T-cell (primary cell): ENCODE measurements around the gene EPB41L4B. TPM values are rescaled to one million over a fixed set of nuclear protein-coding genes. Genes with fewer than 3 reads are reported as not detected.

Experiments
- ATAC-seq, 4 experiments: fragments of 200-7000 bp in 3 of 4; fragments of 150-1000 bp in 1 of 4; cut with Tn5 transposase; replicated peaks in 1 of 4; 1 replicate in 3 of 4; 2 replicates in 1 of 4; pipeline ENCODE4 v1.10.0; 2021; ENCODE audit warnings: moderate library complexity in 3 of 4, mild to moderate bottlenecking in 2 of 4, moderate number of reproducible peaks in 1 of 4
- CTCF ChIA-PET, 2 donors: fragments of 300-600 bp; sonication (Branson Sonifier 250); formaldehyde crosslinking; loops; one replicate each; lab custom pipeline; 2022; ENCODE audit warnings: antibody characterized with exemption in 2 of 2; lab: Charles Lee
- POLR2A ChIA-PET, 2 donors: fragments of 300-600 bp; sonication (Branson Sonifier 250); formaldehyde crosslinking; loops; one replicate each; lab custom pipeline; 2022; ENCODE audit warnings: antibody characterized with exemption in 2 of 2; lab: Charles Lee
- DNase-seq, 35 experiments: peaks; one replicate each; pipeline versions ENCODE4 v3.0.0 to v3.0.0-alpha.2; 2013 to 2023
- H3K27ac ChIP-seq: one replicate; pipeline ENCODE4 v1.5.1; 2013; ENCODE audit warnings: low read length
- H3K27me3 ChIP-seq, 2 experiments: replicated peaks in 1 of 2; 1 replicate in 1 of 2; 2 replicates in 1 of 2; pipeline versions ENCODE4 v1.6.1 to v1.7.0; 2013; ENCODE audit warnings: low read length in 1 of 2, mixed read lengths in 1 of 2; ENCODE audit not compliant: control insufficient read depth in 2 of 2, insufficient read depth in 2 of 2; ENCODE audit errors: extremely low read depth in 1 of 2
- H3K36me3 ChIP-seq, 2 donors: 1 replicate in 1 of 2; 2 replicates in 1 of 2; pipeline versions ENCODE4 v1.6.1 to v1.7.0; 2013; ENCODE audit warnings: low read length in 1 of 2; ENCODE audit not compliant: control insufficient read depth in 2 of 2, insufficient read depth in 1 of 2; ENCODE audit errors: extremely low read depth in 1 of 2
- H3K4me1 ChIP-seq, 2 experiments: 1 replicate in 1 of 2; 2 replicates in 1 of 2; pipeline versions ENCODE4 v1.6.1 to v1.7.0; 2013; ENCODE audit warnings: low read length in 2 of 2, mixed read lengths in 1 of 2; ENCODE audit not compliant: insufficient read depth in 2 of 2, control insufficient read depth in 1 of 2; ENCODE audit errors: extremely low read depth in 1 of 2
- H3K4me3 ChIP-seq, 2 donors: 1 replicate in 1 of 2; 2 replicates in 1 of 2; pipeline versions ENCODE4 v1.5.1 to v1.7.0; 2013; ENCODE audit warnings: mild to moderate bottlenecking in 2 of 2, low read length in 1 of 2, moderate library complexity in 1 of 2; ENCODE audit not compliant: control insufficient read depth in 1 of 2; ENCODE audit errors: extremely low read depth in 1 of 2
- H3K9me3 ChIP-seq: 2 replicates; pipeline ENCODE4 v1.7.0; 2013
- H3K27ac Mint-ChIP-seq, 2 donors: one replicate each; pipeline ENCODE4 v1.8.0; 2020 to 2021; ENCODE audit warnings: mild to moderate bottlenecking in 2 of 2, mixed read lengths in 2 of 2
- H3K27me3 Mint-ChIP-seq, 2 donors: one replicate each; pipeline ENCODE4 v1.8.0; 2021 to 2022; ENCODE audit warnings: mixed read lengths in 2 of 2
- H3K36me3 Mint-ChIP-seq: one replicate; pipeline ENCODE4 v1.8.0; 2021; ENCODE audit warnings: mixed read lengths
- H3K4me1 Mint-ChIP-seq, 3 donors: one replicate each; pipeline ENCODE4 v1.8.0; 2020 to 2022; ENCODE audit warnings: mixed read lengths in 3 of 3, mild to moderate bottlenecking in 1 of 3
- H3K4me3 Mint-ChIP-seq, 3 donors: one replicate each; pipeline ENCODE4 v1.8.0; 2020 to 2022; ENCODE audit warnings: mild to moderate bottlenecking in 3 of 3, mixed read lengths in 3 of 3, moderate library complexity in 3 of 3
- H3K9me3 Mint-ChIP-seq, 3 donors: one replicate each; pipeline ENCODE4 v1.8.0; 2020 to 2022; ENCODE audit warnings: mixed read lengths in 3 of 3
- WGBS: methylation state at CpG from one replicate; pipeline ENCODE4 v1.1.5; 2013; ENCODE audit warnings: missing lambda C conversion rate; ENCODE audit not compliant: insufficient coverage; 5-methylcytosine and 5-hydroxymethylcytosine counted together
- total RNA-seq, 35 experiments: library from RNA in 6 of 35; stranded (reverse) in 6 of 35; fragments of 120-200 nt in 1 of 35; gene quantifications; one replicate each; pipeline versions ENCODE4 v1.2.1 to v1.2.4 and lab custom pipeline; 2013 to 2026

Gene EPB41L4B
- total RNA-seq, 5 donors from 2014 or later (not counting 1 experiment from before 2014, with no cell fraction given), result 0.16 to 0.26 (median 0.16) TPM; not detected in 2

GRCh38 chr9:109253241-109253636 is 67.6 kb downstream of the EPB41L4B start:
- Histone ChIP-seq H3K27me3 (peaks cover 0 to 14% of the 10 kb centered on the region in 2 experiments), H3K27ac (no peak overlapping the region), H3K4me3 (no peak overlapping the region), H3K9me3 (no peaks in the 10 kb centered on the region), H3K36me3 (no peaks in the 10 kb centered on the region), H3K4me1 (no peaks in the 10 kb centered on the region)
- Mint-ChIP-seq H3K27me3 (peaks cover 2 to 7% of the 10 kb centered on the region in 2 donors), H3K4me3 (no peak overlapping the region), H3K4me1 (no peaks in the 10 kb centered on the region), H3K9me3 (no peaks in the 10 kb centered on the region), H3K27ac (no peak overlapping the region), H3K36me3 (no peaks in the 10 kb centered on the region)
- CTCF ChIA-PET, result no interaction called here
- no peak for DNase-seq
- POLR2A ChIA-PET, result no interaction called here
- 88% methylated on average over 6 of the region's 11 CpGs for WGBS
- ATAC-seq, result no peak

DNA sequence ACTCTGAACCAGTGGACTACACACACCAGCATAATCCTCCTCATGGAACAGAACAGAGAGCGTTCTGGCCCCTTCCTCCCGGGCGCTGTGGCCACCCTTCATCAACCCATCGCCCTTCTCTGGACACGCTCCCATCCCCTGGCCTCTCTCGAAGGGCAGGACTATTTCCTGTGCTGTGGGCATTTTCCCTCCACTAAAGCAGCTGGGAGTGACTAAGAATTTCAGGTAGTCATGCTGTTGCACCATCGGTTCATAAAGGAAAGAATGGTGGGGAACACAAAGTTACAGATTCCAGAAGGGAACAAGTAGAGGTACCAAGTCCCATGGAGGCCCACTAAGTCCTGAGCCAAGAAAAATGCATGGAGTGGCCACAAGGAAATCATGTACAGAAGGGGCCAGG is 68.6 kb downstream of the EPB41L4B start:
- H3K27me3 Mint-ChIP-seq, result peaks cover 0 to 7% of the 10 kb centered on the region in 2 donors
- CTCF ChIA-PET, result interaction anchor here in 1 of 2 donors (0.6 kb wide), 1 partner anchor 156 kb away, joined by 3 read pairs; no protein-coding TSS in a partner anchor

GRCh38 chr9:109251776-109252106 is 69.1 kb downstream of the EPB41L4B start:
- Mint-ChIP-seq H3K36me3 (no peaks in the 10 kb centered on the region), H3K4me3 (no peak overlapping the region), H3K4me1 (no peaks in the 10 kb centered on the region), H3K9me3 (no peaks in the 10 kb centered on the region), H3K27me3 (peaks cover 0 to 2% of the 10 kb centered on the region in 2 donors), H3K27ac (no peak overlapping the region)
- Histone ChIP-seq H3K27me3 (peaks cover 0 to 7% of the 10 kb centered on the region in 2 experiments), H3K9me3 (no peaks in the 10 kb centered on the region), H3K4me3 (no peak overlapping the region), H3K4me1 (no peaks in the 10 kb centered on the region), H3K27ac (no peak overlapping the region), H3K36me3 (no peaks in the 10 kb centered on the region)
- ATAC-seq (no peak), DNase-seq (no peak)
- WGBS, result 40% methylated on average over 1 of the region's 5 CpGs
- CTCF ChIA-PET, result no interaction called here
- POLR2A ChIA-PET, result no interaction called here

More for the DNA sequence above, 68.6 kb downstream of the EPB41L4B start:
- H3K4me3 ChIP-seq, result no peak overlapping the region
- POLR2A ChIA-PET, result no interaction called here
- ATAC-seq, result no peak
- Mint-ChIP-seq H3K9me3 (no peaks in the 10 kb centered on the region), H3K4me3 (no peak overlapping the region), H3K27ac (no peak overlapping the region), H3K4me1 (no peaks in the 10 kb centered on the region), H3K36me3 (no peaks in the 10 kb centered on the region)
- no peak overlapping the region for H3K27ac ChIP-seq
- WGBS, result 91% methylated on average over 7 of the region's 7 CpGs
- no peaks in the 10 kb centered on the region for H3K9me3 ChIP-seq
- H3K27me3 ChIP-seq, result peaks cover 0 to 11% of the 10 kb centered on the region in 2 experiments
- H3K36me3 ChIP-seq, result no peaks in the 10 kb centered on the region
- H3K4me1 ChIP-seq, result no peaks in the 10 kb centered on the region
- DNase-seq, result no peak

GRCh38 chr9:109251080-109251775 is 69.6 kb downstream of the EPB41L4B start:
- CTCF ChIA-PET, result no interaction called here
- H3K27ac Mint-ChIP-seq, result no peak overlapping the region
- H3K36me3 Mint-ChIP-seq, result no peaks in the 10 kb centered on the region

GRCh38 chr9:109250771-109251079 is 70.1 kb downstream of the EPB41L4B start:
- CTCF ChIA-PET, result no interaction called here
- WGBS, result 89% methylated on average over 3 of the region's 3 CpGs

More at GRCh38 chr9:109251080-109251775, 69.6 kb downstream of the EPB41L4B start:
- Histone ChIP-seq H3K36me3 (no peaks in the 10 kb centered on the region), H3K4me3 (no peak overlapping the region), H3K27me3 (peaks cover 0 to 6% of the 10 kb centered on the region in 2 experiments), H3K4me1 (no peaks in the 10 kb centered on the region), H3K9me3 (no peaks in the 10 kb centered on the region), H3K27ac (no peak overlapping the region)
- Mint-ChIP-seq H3K4me1 (no peaks in the 10 kb centered on the region), H3K27me3 (no peaks in the 10 kb centered on the region), H3K9me3 (no peaks in the 10 kb centered on the region), H3K4me3 (no peak overlapping the region)
- no peak for ATAC-seq
- POLR2A ChIA-PET, result no interaction called here
- WGBS, result 70% methylated on average over 4 of the region's 10 CpGs
- DNase-seq, result no peak

GRCh38 chr9:109250311-109250741 is 70.5 kb downstream of the EPB41L4B start:
- DNase-seq (no peak), ATAC-seq (no peak)
- Histone ChIP-seq H3K27ac (no peak overlapping the region), H3K9me3 (no peaks in the 10 kb centered on the region), H3K4me1 (no peaks in the 10 kb centered on the region), H3K4me3 (no peak overlapping the region), H3K36me3 (no peaks in the 10 kb centered on the region), H3K27me3 (peaks cover 3 to 6% of the 10 kb centered on the region in 2 experiments)
- Mint-ChIP-seq H3K27me3 (peaks cover 3 to 6% of the 10 kb centered on the region in 2 donors), H3K9me3 (no peaks in the 10 kb centered on the region), H3K4me3 (no peak overlapping the region), H3K27ac (no peak overlapping the region), H3K36me3 (no peaks in the 10 kb centered on the region), H3K4me1 (no peaks in the 10 kb centered on the region)
- ChIA-PET CTCF (no interaction called here), POLR2A (no interaction called here)
- 87% methylated on average over 10 of the region's 12 CpGs for WGBS

More at GRCh38 chr9:109250771-109251079, 70.1 kb downstream of the EPB41L4B start:
- Mint-ChIP-seq H3K27me3 (peaks cover 2% of the 10 kb centered on the region in 2 donors), H3K4me1 (no peaks in the 10 kb centered on the region), H3K4me3 (no peak overlapping the region), H3K27ac (no peak overlapping the region), H3K9me3 (no peaks in the 10 kb centered on the region), H3K36me3 (no peaks in the 10 kb centered on the region)
- peaks cover 0 to 6% of the 10 kb centered on the region in 2 experiments for H3K27me3 ChIP-seq
- no peak overlapping the region for H3K27ac ChIP-seq
- no peaks in the 10 kb centered on the region for H3K36me3 ChIP-seq
- ATAC-seq (no peak), DNase-seq (no peak)
- no peak overlapping the region for H3K4me3 ChIP-seq
- no peaks in the 10 kb centered on the region for H3K4me1 ChIP-seq
- POLR2A ChIA-PET, result no interaction called here
- no peaks in the 10 kb centered on the region for H3K9me3 ChIP-seq
